Esophagus mucosa (tissue), 1 donor: ENCODE measurements around the gene RAD51AP2. TPM values are rescaled to one million over a fixed set of nuclear protein-coding genes. Genes with fewer than 3 reads are reported as not detected.

Source experiments
- total RNA-seq: library from RNA; stranded (reverse); gene quantifications from one replicate; pipeline ENCODE4 v1.2.4, GENCODE V29; 2023
- donor health status: DM: yes; HTN: yes; CAD: no.

RAD51AP2 gene
- total RNA-seq, 1 donor from 2014 or later: 0.16 TPM

Other genes starting within 250 kb of the RAD51AP2 start
- 65.6 TPM for gene VSNL1, start 22.3 kb upstream of the RAD51AP2 start, total RNA-seq
- gene SMC6, start 235.4 kb upstream of the RAD51AP2 start, total RNA-seq: 24.4 TPM
- gene GEN1, start 235.7 kb upstream of the RAD51AP2 start, total RNA-seq: 18.1 TPM